Activated CD4-positive, alpha-beta T cell treated with anti-CD3 and anti-CD28 coated beads, Interleukin-2, amount 50 U/mL, for 1 hour (primary cell): Measurements from ENCODE around the gene CDKN2B-AS1.

ENCODE experiments used
- DNase-seq: peaks from one replicate; pipeline ENCODE4 v3.0.0-alpha.2; 2020

The CDKN2B-AS1 gene

DNA sequence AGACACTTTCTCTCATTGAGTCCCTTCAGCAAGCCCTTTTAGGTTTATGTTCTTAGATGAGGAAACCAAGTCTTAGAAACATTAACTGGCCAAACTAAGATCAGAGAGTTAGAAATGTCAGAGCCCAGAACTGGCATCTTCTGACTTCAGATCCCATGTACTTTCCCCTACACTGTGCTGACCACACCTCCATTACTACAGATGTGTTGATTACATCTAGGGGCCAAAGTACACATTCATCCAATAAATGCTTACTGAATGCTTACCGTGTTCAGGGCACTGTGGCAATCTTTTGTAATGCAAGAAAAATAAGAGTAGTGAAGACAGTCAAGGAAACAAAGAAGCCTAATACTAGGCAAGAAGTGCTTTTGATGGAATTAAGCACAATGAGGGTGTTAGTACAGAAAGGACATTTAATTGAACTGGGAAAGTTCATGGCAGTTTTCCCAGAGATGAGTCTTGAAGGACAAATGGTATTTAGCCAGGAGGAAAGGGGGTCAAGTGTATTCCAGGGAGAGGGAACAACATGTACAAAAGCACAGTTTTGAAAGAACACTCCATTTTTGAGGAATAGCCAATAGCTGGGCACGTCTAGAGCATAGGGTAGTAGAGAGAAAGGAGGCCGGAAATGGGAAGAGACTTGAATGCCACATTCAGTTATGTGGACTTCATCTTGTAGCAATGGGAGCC, 104.2 kb downstream of the CDKN2B-AS1 start:
- no peak for DNase-seq

DNA sequence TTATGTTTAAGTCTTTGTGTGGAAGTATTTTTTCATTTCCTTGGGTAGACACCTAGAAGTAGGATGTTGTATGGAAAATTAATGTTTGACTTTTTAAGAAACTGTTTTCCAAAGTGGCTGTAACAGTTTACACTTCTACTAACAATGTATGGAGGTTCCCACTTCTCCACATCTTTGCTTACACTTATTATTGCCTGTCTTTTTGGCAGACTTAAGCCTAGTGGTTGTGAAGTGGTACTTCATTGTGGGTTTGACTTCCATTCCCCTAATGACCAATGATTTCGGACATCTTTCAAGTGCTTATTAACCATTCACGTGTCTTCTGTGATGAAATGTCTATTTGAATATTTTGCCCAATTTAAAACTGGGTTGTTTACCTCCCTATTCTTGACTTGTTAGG, 106.0 kb downstream of the CDKN2B-AS1 start:
- DNase-seq, result no peak

DNA sequence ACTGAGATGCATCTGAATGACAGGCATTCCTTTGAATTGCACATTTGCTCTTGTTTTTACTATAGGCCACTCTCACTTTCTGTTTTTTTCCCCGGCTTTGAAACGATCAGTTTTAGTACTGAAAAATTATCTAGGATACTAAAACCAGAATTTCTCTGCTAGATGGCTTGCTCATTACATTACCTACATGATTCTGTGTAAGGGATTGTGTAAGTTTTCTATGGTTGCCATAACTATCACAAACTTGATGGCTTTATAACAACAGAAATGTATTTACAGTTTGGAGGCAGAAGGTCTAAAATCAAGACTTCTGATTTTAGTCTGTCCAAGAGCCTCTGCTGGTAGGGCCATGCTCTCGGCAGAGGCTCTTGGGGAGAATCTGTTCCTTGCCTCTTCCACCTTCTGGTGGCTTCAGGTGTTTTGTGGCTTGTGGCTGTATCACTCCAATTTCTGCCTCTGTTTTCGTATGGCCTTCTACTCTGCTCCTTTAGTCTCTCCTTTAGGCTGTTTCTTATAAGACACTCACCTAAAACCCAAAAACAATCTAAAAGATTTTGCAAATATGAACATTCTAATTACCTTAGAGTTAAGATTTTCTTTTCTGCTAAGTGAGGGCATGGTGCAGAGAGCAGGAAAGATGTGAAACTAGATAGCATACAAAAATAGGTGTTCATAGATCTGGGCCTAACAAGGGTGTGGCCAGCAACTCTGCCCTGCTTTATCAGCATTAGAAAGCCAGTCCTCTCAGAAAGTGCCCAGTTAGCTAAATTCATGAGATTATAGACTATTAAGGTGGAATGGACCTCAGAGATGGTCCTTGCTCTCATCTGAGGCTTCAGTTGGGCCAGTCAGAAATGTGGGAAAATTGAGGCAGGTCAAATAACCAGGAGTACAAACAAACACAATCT, 107.8 kb downstream of the CDKN2B-AS1 start:
- no peak for DNase-seq

DNA sequence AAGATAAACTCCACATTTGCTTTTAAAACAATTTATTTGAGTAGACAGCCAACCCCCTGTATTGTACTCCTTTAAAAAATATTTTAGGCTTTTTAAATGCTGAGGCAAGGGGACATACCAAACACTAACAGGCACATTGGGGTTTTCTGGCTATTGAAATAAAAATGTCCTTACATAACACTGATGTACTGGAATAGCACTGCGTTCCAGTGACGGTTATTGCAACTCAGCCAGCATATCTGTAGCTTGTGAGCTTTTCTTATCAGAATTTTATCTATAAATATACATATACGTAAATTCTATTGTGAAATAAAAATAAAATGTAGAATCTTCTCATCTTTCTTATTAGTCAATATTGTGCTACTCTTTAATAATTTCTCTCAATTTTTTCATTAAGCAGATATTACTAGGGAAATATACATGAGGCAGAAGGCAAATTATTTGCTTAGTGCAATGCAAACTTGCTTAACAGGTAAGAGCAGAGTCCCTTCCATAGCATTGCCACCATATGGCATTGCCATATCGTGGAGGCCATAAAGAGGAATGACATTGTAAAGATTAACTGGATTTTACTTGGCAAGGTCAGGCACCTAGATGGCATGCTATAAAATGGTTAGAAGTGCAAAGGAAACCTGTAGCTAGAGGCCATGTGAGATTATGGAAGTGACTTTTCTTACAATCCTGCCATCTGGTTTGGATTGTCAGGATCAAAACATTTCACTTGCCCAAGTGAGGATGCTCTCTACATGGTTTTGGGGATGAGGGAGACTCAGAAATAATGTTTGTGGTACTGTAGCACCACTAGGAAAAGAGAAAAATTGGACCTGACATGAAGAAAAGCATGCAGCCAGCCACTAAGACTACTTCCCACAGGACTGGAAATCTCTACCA, 109.3 kb downstream of the CDKN2B-AS1 start:
- no peak for DNase-seq

DNA sequence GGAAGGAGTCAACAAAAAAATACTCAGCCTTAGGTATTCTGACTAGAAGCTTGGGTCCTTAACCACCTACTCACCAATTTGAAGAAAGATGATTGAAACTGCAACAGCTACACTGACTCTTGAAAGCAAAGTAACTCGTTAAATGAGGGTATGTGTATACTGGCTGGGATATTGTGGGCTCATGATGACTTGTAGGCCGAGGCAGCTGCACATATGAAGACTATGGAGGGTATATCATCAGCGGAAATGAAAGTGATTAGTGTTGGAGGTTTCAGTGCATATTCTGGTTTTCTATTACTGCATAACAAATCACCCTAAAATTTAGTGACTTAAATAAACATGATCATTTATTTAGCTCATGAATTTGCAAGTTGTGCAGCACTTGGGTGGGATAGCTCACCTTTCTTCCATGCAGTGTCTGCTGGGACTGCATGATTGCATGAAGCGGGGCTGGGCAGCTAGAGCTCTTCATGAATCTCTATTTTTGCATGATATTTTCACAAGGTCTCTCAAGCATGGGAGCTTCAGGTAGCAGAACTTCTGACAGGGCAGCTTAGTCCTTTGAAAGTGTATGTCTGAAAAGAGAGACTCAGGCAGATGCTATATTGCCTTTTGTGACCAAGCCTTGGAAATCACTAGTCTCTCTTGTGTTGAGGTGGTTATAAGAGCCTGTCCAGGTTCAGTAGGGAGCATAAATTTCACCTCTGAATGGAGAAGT, 110.6 kb downstream of the CDKN2B-AS1 start:
- no peak for DNase-seq

DNA sequence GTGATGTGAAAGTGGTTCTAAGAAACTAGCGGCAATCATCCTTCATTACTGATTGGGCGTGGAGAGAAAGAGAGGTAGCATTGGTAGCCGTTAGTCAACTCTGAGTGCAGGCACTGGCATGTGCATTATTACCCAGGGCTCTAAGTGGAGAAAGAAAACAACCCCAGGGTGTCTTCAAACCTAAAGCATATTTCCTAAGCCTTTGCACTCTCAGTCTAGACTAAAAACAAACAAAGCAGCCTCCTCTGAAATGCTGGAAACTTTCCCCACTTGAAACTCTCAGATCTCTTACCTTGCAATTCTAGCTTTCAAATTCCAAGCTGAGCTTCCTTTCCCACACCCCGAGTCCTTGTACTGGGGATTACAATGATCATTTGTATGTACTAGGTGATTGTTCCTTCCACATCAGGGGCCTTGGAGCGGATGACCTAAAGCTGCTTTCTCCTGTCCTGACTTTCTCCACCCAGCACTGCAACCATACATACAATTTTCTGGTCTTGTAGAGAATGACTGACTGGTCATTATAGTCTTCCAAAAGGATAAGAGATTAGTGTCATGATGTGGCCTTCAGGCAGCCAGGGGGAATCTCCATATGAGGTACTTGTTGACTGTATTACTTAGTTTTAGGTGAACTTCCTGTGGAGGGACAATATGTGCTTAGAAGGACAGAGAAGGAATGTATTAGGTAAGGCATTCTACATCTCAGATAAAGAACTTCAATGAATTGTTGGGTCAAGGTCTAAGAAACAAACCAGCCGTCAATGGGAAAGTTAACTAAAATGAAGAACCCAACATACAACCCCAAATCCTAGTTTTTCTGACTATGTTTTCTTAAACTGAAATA, 112.8 kb downstream of the CDKN2B-AS1 start:
- DNase-seq, result no peak

DNA sequence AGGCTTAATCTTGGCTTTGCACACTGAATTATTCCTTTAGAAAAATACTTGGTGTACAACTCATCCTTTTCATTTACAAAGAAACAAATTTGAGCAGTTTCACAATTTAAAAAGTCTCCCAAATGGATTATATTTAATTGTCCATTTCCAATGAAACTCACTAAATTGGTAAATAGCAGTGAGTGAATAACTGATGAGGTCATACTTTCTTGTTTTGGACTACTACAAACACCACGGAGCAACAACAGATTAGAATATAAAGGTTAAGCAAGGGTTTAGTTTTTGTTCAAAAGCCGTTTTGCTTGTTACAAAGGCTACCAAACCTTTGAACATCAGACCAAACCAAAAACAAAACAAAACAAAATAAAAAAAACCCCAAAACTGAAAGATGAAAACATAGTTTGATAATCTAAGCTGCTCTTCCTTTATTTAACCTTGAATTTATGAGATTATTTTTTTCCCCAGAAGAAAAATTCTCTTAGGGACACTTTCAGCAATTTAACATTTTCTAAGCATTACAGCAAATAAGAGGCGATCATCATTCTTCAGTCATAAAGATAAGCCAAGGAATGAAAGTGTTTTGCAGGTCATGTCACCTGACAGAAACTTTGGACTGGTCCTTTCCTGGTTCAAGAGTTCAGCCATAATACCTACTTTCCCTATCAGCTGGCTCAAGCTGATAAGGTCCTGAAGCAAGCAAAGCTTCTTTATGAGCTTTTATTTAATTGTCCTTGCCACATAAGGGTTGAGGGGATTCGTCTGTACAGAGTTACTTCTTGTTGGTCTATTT, 114.2 kb downstream of the CDKN2B-AS1 start:
- DNase-seq, result no peak

DNA sequence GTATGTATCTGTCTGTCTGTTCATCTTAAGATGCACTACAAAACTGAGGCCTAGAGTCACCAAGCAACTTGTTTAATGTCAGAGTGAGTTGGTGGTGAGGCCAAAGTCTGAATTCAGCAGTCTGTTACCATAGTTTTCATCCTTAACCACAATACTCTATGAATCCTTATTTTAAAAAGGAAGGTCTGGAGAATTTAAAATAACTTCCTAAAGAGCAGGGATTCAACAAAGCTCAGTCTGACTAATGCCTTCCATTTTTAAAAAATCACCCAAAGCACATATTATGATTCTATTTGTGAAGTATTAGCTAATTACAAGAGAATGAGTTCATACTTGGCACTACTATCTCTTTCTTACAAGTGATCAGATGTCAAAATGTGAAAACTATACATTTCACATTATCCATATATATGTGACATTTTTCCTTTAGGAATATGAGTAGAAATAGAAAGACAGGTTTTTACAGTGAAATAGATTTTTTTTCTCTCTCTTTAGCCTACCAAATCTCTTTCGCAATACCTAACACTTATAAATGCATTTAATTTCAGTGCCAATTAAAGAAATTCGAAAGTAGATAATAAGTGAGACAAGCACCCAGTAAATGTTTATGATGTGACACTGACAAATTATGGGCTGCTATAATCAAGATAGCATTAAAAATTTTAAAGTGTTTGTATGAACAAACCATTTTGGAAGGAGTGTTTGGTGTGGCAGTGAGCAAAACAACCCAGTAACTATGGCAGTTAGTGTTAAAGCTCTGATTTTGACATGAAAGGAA, 116.8 kb downstream of the CDKN2B-AS1 start:
- DNase-seq, result no peak

DNA sequence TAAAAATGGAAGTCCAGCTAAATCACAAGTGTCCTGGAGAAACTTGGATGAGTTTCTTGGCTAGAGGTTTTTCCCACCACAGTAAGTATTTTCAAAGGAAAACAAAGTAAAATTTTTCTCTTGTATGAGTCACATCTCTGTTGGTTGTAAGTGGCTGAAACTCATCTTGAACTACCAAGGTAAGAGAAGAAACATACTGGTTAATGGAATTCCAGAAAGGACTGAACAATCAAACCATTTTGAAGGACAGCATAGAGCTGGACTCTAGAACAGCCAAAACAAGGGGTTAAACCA, 117.3 kb downstream of the CDKN2B-AS1 start:
- DNase-seq, result no peak

DNA sequence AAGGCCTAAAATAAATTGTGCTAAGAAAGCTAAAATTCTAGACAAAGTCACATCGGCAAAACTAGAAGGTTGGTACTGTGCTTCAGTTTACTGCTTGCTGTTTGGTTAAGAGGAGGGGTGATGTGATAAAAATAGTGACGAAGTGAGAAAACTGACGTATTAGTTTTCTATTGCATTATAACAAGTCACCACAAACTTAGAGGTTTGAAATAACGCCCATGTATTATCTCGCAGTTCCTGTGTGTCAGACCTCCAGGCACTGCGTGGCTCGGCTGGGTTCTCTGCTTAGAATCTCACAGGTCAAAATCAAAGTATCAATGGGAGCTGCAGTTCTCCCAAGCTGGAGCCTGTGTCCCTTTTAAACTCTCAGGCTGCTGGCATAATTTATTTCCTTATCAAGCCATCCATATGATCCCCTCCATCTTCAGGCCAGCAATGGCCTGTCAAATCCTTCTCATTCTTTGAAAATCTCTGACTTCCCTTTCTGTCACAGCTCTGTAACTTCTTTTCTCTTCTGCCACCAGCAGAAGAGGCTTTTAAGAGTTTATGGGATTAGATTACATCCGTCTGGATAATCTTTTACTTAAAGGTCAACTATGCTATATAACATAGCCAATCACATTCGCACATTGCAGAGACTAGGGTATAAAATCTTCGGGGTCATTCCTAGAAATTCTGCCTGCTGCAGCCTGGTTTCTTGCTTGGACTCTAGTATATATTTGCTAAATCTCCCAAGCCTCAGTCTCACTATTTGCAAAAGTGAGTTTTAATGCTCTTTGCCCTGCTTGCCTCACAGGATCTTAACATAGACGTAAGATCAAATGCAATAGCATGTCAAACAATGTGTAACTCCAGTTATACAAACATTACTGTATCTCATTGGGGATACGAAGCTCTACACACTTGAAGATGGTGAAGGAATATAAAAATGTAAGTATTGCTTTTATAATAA, 118.6 kb downstream of the CDKN2B-AS1 start:
- DNase-seq, result no peak

DNA sequence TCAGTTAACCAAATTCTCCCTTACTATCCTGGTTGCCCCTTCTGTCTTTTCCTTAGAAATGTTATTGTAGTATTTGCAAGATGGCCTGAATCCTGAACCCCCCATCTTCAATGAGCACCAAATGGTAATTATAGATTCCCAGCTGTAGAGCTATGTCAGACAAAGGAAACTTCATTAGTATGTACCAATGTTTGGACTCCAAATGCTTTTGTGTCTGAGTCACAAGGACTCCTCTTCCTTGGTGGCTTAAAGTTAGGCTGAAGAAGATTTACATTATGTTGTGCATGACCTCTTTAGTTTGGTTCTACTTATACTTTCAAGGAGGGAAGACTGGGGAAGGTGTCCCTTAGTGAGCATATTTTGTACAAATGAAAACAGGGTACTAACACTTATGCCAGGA, 120.4 kb downstream of the CDKN2B-AS1 start:
- DNase-seq, result no peak

DNA sequence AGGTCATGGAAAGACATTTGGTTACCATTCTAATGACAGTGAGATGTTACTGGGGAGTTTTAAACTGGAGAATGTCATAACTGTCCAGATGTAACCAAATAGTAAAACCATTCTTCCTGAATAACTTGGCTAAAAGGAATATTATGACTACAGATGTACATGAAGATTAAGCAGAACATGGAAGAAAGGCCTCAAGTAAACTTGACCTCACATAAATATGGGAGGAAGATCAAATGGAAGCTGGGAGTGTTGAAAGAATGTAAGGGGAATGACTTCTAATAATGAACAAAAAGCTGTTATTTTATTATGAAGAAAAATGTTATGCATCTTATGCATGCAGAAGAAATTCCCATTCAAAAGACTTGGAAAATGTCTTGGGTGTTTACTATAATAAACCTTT, 122.2 kb downstream of the CDKN2B-AS1 start:
- DNase-seq, result no peak

DNA sequence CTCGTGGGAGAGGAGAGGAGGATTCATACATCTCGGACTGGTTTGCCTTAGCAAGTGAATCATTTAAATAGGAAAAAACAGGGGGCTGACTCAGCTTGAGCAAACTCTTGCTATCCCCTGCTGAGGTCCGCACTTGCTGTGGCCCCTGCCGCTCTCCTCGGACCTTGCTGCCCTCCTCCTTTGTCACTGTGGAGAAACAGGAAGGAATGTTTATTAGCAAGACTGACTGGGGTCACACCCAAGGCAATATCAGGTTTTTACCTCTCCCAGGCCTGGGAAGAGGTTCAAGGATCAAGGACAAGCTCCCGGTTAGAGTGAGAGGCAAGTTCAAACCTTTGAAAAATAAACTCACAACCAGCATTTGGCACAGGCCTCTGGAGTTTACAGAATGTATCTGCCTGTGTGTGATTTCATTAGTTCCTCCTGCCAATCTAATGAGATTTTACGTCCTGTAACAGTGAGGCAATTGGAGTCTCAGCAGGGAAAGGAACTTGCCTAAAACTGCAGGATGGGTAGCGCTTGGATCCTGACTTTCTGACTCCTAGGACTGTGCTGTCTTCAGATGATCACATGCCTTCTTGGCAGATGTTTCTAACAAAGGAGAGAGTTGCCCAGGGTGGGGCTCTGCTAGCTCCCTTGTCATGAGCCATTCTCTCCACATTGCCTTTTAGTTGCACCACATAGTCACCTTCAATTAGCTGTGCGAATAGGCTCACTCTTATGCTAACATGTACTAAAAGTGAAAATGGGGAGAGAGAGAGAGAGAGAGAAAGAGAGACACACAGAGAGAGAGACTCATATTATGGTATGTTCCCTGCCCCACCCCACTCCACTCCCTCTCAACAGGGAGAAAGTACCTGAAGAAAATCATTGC, 123.2 kb downstream of the CDKN2B-AS1 start:
- no peak for DNase-seq

DNA sequence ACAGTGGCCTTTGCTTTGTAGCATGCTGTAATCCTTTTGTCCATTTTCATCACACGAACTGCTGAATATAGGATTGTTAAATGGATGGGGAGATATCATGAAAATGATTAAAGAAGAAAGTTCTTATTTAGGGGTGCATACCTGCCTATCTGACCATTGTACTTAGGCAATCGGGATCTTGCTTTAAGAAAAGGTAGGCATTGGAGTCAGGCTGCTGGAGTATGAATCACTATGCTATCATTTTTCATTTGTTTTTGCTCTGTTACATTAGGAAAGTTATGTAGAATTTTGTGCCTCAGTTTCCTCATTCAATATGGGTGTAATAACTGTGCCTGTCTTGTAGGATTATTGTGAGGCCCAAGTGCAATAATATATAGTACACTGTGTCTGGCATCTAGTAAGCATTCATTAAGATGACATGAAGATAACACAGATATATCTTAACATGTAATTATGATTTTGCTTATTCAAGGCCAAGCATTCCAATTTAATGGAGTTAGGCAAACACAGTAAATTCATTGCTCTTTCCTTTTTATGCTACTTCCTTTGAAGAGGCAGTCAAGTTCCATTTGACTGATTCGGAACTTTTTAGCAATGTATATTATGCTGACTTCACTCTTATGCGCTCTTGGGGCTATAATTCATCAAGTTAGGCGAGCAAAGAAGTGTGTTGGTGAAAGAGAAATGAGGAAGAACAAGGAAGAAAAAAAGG, 124.4 kb downstream of the CDKN2B-AS1 start:
- no peak for DNase-seq

DNA sequence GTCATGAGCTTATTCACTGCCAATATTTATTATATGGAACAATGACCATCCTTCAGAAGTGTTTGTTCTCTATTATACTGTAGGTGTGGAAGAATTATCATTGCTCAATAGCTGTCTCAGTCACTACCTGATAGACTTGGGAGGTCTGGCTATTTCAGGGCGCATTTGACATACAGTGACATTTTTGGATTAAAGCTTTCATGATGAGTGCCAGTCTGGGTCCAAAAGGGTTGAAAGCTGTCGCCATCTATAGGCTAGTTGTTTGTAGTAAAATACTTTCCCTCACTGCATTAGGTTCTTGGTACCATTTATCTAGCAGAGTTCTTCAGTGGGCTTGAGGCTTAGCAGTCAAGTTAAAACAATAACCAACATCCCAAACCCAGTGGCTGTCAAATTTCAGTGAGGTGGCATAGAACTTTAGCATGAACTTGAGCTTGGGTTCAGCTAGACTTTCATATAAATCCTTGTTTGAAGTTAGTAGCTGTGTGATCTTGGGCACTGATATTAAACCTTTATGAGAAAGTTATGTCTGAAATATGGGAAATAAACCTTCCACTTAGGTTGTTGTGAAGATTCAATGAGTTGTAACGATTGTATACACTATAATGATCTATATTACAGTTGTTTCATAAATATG, 125.0 kb downstream of the CDKN2B-AS1 start:
- no peak for DNase-seq

DNA sequence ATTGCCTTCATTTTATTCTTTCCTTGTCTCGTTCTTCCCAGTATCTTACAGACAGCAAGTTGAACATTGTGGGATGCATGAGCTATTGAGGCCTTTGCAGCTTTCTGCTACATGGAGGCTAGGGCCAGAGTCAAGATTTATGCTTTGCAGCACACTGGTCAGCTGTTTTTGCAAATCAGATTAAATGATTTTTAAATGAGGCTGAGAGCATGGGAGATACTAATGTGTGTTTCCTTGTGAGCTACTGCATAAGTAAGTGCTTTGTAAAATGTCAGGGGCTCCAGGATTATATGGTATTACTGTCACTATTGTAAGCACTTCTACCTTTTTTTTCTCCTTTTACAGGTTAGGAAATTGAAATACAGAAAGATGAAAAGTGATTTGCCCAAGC, 125.6 kb downstream of the CDKN2B-AS1 start:
- DNase-seq, result no peak

DNA sequence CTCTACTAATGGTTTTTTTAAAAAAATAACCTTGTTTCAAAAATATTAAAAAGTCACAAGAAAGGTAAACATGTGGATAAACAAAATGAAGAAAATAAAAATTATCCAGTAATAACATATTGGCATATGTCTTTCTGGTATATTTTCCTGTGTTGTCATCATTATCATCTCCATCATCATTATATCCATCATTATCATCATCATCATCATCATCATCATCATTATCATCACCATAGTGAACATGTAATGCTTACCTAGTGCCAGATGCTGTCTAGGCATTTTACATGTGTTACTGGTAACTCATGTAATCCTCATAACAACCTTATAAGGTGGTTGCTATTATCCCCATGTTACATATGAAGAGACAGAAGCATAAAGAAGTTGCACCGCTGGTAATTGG, 126.0 kb downstream of the CDKN2B-AS1 start:
- DNase-seq, result no peak
